IMR-90 (cell line): ENCODE measurements around the gene COL20A1. TPM values are rescaled to one million over a fixed set of nuclear protein-coding genes. Genes with fewer than 3 reads are reported as not detected.

Experiments used
- ATAC-seq: fragments of 200-7000 bp; cut with Tn5 transposase; 2 replicates; pipeline ENCODE4 v1.9.1; 2020; ENCODE audit warnings: low read depth, mild to moderate bottlenecking, moderate library complexity
- BruUV-seq: library from RNA; stranded (reverse); fragments of 400-500 nt; replicated peaks from 2 replicates; lab custom pipeline; 2021; lab: Mats Ljungman, UMichigan
- CTCF ChIA-PET: fragments of 300-600 bp; formaldehyde crosslinking; extraction: SDS; loops from one replicate; lab custom pipeline; 2021; ENCODE audit warnings: antibody characterized with exemption; lab: Yijun Ruan, JAX
- POLR2A ChIA-PET: fragments of 300-600 bp; sonication (Branson Sonifier 250); formaldehyde crosslinking; loops from one replicate; lab custom pipeline; 2022; ENCODE audit warnings: antibody characterized with exemption; ENCODE audit not compliant: unreplicated experiment; lab: Charles Lee
- DNase-seq: peaks from one replicate; pipeline ENCODE4 v3.0.0; 2013
- H2AFZ ChIP-seq: replicated peaks from 2 replicates; pipeline ENCODE3; 2013; ENCODE audit warnings: low read length, mild to moderate bottlenecking; ENCODE audit not compliant: poor library complexity
- H2AK5ac ChIP-seq: 2 replicates; pipeline ENCODE4 v1.6.1; 2013; ENCODE audit warnings: low read depth, low read length, inconsistent platforms
- H2AK9ac ChIP-seq: replicated peaks from 2 replicates; pipeline ENCODE3; 2013; ENCODE audit warnings: mild to moderate bottlenecking, low read depth, low read length, moderate library complexity; ENCODE audit not compliant: poor library complexity
- H2BK120ac ChIP-seq: 2 replicates; pipeline ENCODE4 v1.6.1; 2013; ENCODE audit warnings: low read depth, low read length, inconsistent platforms
- H2BK15ac ChIP-seq: 3 replicates; pipeline ENCODE4 v1.6.1; 2013; ENCODE audit warnings: low read depth, low read length, inconsistent platforms
- H2BK20ac ChIP-seq: 2 replicates; pipeline ENCODE4 v1.6.1; 2013; ENCODE audit warnings: low read depth, mild to moderate bottlenecking, inconsistent platforms, low read length, moderate library complexity
- H2BK5ac ChIP-seq: 2 replicates; pipeline ENCODE4 v1.6.1; 2013; ENCODE audit warnings: mild to moderate bottlenecking, low read depth, low read length, inconsistent platforms; ENCODE audit not compliant: poor library complexity, severe bottlenecking
- H3K14ac ChIP-seq: replicated peaks from 2 replicates; pipeline ENCODE4 v1.6.1; 2013; ENCODE audit warnings: low read depth, low read length, inconsistent platforms
- H3K18ac ChIP-seq: 2 replicates; pipeline ENCODE4 v1.6.1; 2013; ENCODE audit warnings: low read depth, low read length, control low read depth
- H3K23ac ChIP-seq: 2 replicates; pipeline ENCODE4 v1.6.1; 2013; ENCODE audit warnings: low read depth, low read length, inconsistent platforms
- H3K27ac ChIP-seq: 2 replicates; pipeline ENCODE4 v1.5.1; 2013; ENCODE audit warnings: mild to moderate bottlenecking, control low read depth, low read length; ENCODE audit not compliant: insufficient read depth
- H3K27me3 ChIP-seq: 2 replicates; pipeline ENCODE4 v1.6.1; 2013; ENCODE audit warnings: low read length; ENCODE audit not compliant: control insufficient read depth, insufficient read depth
- H3K36me3 ChIP-seq: 2 replicates; pipeline ENCODE4 v1.6.1; 2013; ENCODE audit warnings: low read length, mixed read lengths; ENCODE audit not compliant: control insufficient read depth, insufficient read depth
- H3K4ac ChIP-seq: 2 replicates; pipeline ENCODE4 v1.6.1; 2013; ENCODE audit warnings: low read depth, low read length, inconsistent platforms
- H3K4me1 ChIP-seq: 2 replicates; pipeline ENCODE4 v1.6.1; 2013; ENCODE audit warnings: low read length, mixed read lengths; ENCODE audit not compliant: control insufficient read depth, insufficient read depth
- H3K4me2 ChIP-seq: 2 replicates; pipeline ENCODE4 v1.6.1; 2013; ENCODE audit warnings: low read depth, mild to moderate bottlenecking, control low read depth, low read length, moderate library complexity
- H3K4me3 ChIP-seq: 2 replicates; pipeline ENCODE4 v1.5.1; 2013; ENCODE audit warnings: low read depth, mild to moderate bottlenecking, control low read depth, low read length, moderate library complexity; ENCODE audit not compliant: insufficient read depth
- H3K56ac ChIP-seq: 2 replicates; pipeline ENCODE4 v1.6.1; 2013; ENCODE audit warnings: low read length, inconsistent platforms; ENCODE audit not compliant: insufficient read depth; ENCODE audit errors: extremely low read depth
- H3K79me1 ChIP-seq, 2 experiments: 2 replicates each; pipeline ENCODE4 v1.6.1; 2013; ENCODE audit warnings: low read length in 2 of 2, inconsistent platforms in 1 of 2, low read depth in 1 of 2
- H3K9ac ChIP-seq: 2 replicates; pipeline ENCODE4 v1.6.1; 2013; ENCODE audit warnings: low read depth, low read length, control low read depth
- H3K9me1 ChIP-seq: 2 replicates; pipeline ENCODE4 v1.6.1; 2013; ENCODE audit warnings: low read length, inconsistent platforms; ENCODE audit not compliant: insufficient read depth
- H3K9me3 ChIP-seq: 2 replicates; pipeline ENCODE4 v1.6.1; 2013; ENCODE audit warnings: low read length; ENCODE audit not compliant: control insufficient read depth, insufficient read depth
- H4K20me1 ChIP-seq: 2 replicates; pipeline ENCODE4 v1.6.1; 2013; ENCODE audit warnings: low read length, inconsistent platforms; ENCODE audit not compliant: insufficient read depth
- H4K5ac ChIP-seq: 2 replicates; pipeline ENCODE4 v1.6.1; 2013; ENCODE audit warnings: mild to moderate bottlenecking, low read depth, low read length, control low read depth
- H4K8ac ChIP-seq, 2 experiments: 2 replicates each; pipeline ENCODE4 v1.6.1; 2013; ENCODE audit warnings: low read depth in 2 of 2, low read length in 2 of 2, control low read depth in 1 of 2, inconsistent platforms in 1 of 2
- H4K91ac ChIP-seq: 2 replicates; pipeline ENCODE4 v1.6.1; 2013; ENCODE audit warnings: low read depth, low read length, inconsistent platforms; ENCODE audit not compliant: insufficient read depth
- BHLHE40 ChIP-seq: fragments of 150-350 bp; IDR thresholded peaks from 2 replicates; pipeline ENCODE4 v1.6.1; 2016; ENCODE audit warnings: mild to moderate bottlenecking, low read depth, low read length
- CEBPB ChIP-seq: IDR thresholded peaks from 2 replicates; pipeline ENCODE4 v1.6.1; 2012; ENCODE audit warnings: low read depth, low read length, improper control_type of control experiment
- MXI1 ChIP-seq: IDR thresholded peaks from 2 replicates; pipeline ENCODE4 v1.6.1; 2012; ENCODE audit warnings: low read depth, mild to moderate bottlenecking, low read length, moderate library complexity, borderline replicate concordance
- NFE2L2 ChIP-seq: fragments of 150-350 bp; IDR thresholded peaks from 2 replicates; pipeline ENCODE4 v1.6.1; 2016; ENCODE audit warnings: low read depth, mild to moderate bottlenecking, low read length
- POLR2A ChIP-seq: IDR thresholded peaks from 2 replicates; pipeline ENCODE4 v1.6.1; 2012; ENCODE audit warnings: mild to moderate bottlenecking, low read depth, low read length
- SMC3 ChIP-seq: fragments of 150-350 bp; IDR thresholded peaks from 2 replicates; pipeline ENCODE4 v1.6.1; 2016; ENCODE audit warnings: low read depth, mild to moderate bottlenecking, antibody characterized with exemption, low read length, moderate library complexity
- WGBS, 2 experiments: methylation state at CpG; one replicate each; pipeline versions ENCODE4 v1.1.5 to v1.1.7; 2013; ENCODE audit warnings: missing lambda C conversion rate in 2 of 2; ENCODE audit not compliant: insufficient read length in 1 of 2; ENCODE audit errors: extremely low coverage in 2 of 2; 5-methylcytosine and 5-hydroxymethylcytosine counted together
- dilution Hi-C: fragments of 300-500 bp; cut with HindIII; formaldehyde crosslinking; loops from one replicate; pipeline ENCODE4 v1.14.3; 2018; ENCODE audit warnings: low sequenced_read_pairs; ENCODE audit not compliant: unreplicated experiment
- in situ Hi-C: fragments of 300-500 bp; cut with MboI; formaldehyde crosslinking; loops from 3 replicates; pipeline ENCODE4 v1.14.3; 2019; ENCODE audit warnings: low sequenced_read_pairs, inconsistent platforms, mixed read lengths
- intact Hi-C: fragments of 100-400 bp; cut with micrococcal nuclease; formaldehyde crosslinking; loops from 2 replicates; pipeline ENCODE4 v1.10.0; 2022
- polyA plus RNA-seq, 3 experiments: library from polyadenylated mRNA; depleted of rRNA; stranded (reverse); fragments of >200 nt; gene quantifications; 2 replicates each; pipeline ENCODE4 v1.2.3, GENCODE V29; 2012; ENCODE audit warnings: low replicate concordance in 1 of 3
- total RNA-seq: library from RNA; depleted of rRNA; stranded (reverse); fragments of >200 nt; gene quantifications from 2 replicates; pipeline ENCODE4 v1.2.3, GENCODE V29; 2012
- TF ChIP-seq, protein P1 (sequence below): conservative IDR thresholded peaks from 2 replicates; pipeline ENCODE4 v1.5.1; 2012; ENCODE audit warnings: mild to moderate bottlenecking, low read depth, low read length, improper control_type of control experiment
- TF ChIP-seq, protein P2 (sequence below): fragments of 150-350 bp; IDR thresholded peaks from 2 replicates; pipeline ENCODE4 v1.6.1; 2017; ENCODE audit warnings: mild to moderate bottlenecking, antibody characterized with exemption, low read length, low read depth
- TF ChIP-seq, protein P3 (sequence below): fragments of 150-350 bp; IDR thresholded peaks from 2 replicates; pipeline ENCODE4 v1.6.1; 2016; ENCODE audit warnings: low read depth, mild to moderate bottlenecking, low read length, moderate library complexity, borderline replicate concordance

COL20A1 gene
- total and polyA plus RNA-seq, 2 of the 4 experiments (the other 2 are of a cell fraction): not detected

DNA sequence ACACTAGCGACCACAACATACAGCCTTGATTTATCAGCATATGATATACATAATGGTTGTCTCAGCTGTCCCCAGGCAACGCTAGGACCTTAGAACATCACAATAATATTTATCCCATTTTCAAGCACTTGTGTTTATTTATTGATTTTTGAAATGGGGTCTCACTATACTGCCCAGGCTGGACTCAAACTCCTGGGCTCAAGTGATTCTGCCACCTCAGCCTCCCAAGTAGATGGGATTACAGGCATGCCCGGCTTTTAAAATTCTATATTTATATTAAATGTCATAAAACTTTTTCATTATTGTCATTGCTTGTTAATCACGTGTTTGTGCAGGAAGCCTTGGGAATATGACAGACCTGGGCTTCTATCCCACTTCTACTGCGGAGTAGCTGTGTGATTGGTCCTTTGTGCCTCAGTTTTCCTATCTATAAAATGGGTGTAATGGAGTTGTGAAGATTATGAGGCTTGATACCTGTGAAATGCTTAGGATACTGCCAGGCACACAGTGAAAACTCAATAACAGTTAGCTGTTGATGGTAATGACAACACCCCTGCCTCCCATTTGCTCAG, 10.2 kb downstream of the COL20A1 start:
- CTCF ChIA-PET: no interaction called here
- Histone ChIP-seq H3K9ac (no peak overlapping the region), H3K36me3 (no peaks in the 10 kb centered on the region), H2AK9ac (no peak overlapping the region), H3K27me3 (peaks cover 26% of the 10 kb centered on the region), H3K4me3 (no peak overlapping the region), H2BK120ac (no peak overlapping the region), H4K5ac (no peak overlapping the region), H4K20me1 (no peaks in the 10 kb centered on the region), H2AFZ (no peak overlapping the region), H3K9me1 (no peaks in the 10 kb centered on the region), H3K4me2 (no peak overlapping the region), H3K4ac (no peak overlapping the region), H2BK15ac (no peak overlapping the region), H3K9me3 (peaks cover 2% of the 10 kb centered on the region; the same call in 1 of the 2 replicates), H3K18ac (no peak overlapping the region), H3K56ac (no peak overlapping the region), H3K23ac (no peak overlapping the region), H3K79me1 (no peaks in the 10 kb centered on the region), H4K91ac (no peak overlapping the region), H2BK5ac (no peak overlapping the region), H2BK20ac (no peak overlapping the region), H3K27ac (no peak overlapping the region), H4K8ac (no peak overlapping the region), H2AK5ac (no peak overlapping the region), H3K4me1 (no peaks in the 10 kb centered on the region), H3K14ac (no peak overlapping the region)
- dilution Hi-C loops (no loop called here), in situ Hi-C loops (no loop called here), intact Hi-C loops (no loop called here)
- DNase-seq (no peak), ATAC-seq (no peak)
- TF ChIP-seq MXI1 (no peak), BHLHE40 (no peak), CEBPB (no peak), SMC3 (no peak), POLR2A (no peak), NFE2L2 (no peak)
- TF ChIP-seq, protein P1, sequence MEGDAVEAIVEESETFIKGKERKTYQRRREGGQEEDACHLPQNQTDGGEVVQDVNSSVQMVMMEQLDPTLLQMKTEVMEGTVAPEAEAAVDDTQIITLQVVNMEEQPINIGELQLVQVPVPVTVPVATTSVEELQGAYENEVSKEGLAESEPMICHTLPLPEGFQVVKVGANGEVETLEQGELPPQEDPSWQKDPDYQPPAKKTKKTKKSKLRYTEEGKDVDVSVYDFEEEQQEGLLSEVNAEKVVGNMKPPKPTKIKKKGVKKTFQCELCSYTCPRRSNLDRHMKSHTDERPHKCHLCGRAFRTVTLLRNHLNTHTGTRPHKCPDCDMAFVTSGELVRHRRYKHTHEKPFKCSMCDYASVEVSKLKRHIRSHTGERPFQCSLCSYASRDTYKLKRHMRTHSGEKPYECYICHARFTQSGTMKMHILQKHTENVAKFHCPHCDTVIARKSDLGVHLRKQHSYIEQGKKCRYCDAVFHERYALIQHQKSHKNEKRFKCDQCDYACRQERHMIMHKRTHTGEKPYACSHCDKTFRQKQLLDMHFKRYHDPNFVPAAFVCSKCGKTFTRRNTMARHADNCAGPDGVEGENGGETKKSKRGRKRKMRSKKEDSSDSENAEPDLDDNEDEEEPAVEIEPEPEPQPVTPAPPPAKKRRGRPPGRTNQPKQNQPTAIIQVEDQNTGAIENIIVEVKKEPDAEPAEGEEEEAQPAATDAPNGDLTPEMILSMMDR: no peak
- TF ChIP-seq, protein P2, sequence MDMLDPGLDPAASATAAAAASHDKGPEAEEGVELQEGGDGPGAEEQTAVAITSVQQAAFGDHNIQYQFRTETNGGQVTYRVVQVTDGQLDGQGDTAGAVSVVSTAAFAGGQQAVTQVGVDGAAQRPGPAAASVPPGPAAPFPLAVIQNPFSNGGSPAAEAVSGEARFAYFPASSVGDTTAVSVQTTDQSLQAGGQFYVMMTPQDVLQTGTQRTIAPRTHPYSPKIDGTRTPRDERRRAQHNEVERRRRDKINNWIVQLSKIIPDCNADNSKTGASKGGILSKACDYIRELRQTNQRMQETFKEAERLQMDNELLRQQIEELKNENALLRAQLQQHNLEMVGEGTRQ: no peak
- TF ChIP-seq, protein P3, sequence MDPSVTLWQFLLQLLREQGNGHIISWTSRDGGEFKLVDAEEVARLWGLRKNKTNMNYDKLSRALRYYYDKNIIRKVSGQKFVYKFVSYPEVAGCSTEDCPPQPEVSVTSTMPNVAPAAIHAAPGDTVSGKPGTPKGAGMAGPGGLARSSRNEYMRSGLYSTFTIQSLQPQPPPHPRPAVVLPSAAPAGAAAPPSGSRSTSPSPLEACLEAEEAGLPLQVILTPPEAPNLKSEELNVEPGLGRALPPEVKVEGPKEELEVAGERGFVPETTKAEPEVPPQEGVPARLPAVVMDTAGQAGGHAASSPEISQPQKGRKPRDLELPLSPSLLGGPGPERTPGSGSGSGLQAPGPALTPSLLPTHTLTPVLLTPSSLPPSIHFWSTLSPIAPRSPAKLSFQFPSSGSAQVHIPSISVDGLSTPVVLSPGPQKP: no peak
- no CpG with 5 or more reads among the region's 5 CpGs for WGBS, 2 experiments
- no TSS peak for BruUV-seq
- POLR2A ChIA-PET: no interaction called here
